ENCODE results near the gene TMEM170A.

DNA sequence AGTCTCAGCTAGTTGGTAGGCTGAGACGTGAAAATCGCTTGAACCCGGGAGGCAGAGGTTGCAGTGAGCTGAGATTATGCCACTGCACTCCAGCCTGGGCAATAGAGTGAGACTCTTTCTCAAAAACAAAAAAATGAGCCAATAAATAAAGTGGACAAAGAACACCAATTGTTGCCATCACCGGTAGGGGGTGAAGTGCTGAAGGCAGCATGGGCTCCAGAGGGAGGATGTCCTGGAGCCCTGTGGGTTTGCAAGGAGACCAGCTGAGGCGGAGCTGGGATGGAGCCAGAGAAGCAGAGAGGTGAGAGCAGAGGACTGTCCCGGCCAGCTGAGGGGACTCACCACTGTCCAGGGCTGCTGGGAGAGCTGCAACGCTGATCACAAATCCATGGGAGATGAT lies 17.0 kb upstream of the TMEM170A start:
- no peak for TF ChIP-seq CTCF (IDR thresholded peaks at IDR 0.05; ENCODE audit: poor library complexity)
- TF ChIP-seq EZH2 (IDR thresholded peaks at IDR 0.05; ENCODE audit: borderline replicate concordance), result no peak
